Mucosa of stomach (tissue), 1 donor: ENCODE results near the gene NRTN.
"Not testable (repeated sequence)": the region's sequence is repeated elsewhere in the genome, so short reads cannot be mapped to it uniquely, and the experiment has no call there.

ENCODE experiments used
- H3K27me3 ChIP-seq: one replicate; pipeline ENCODE4 v1.7.0; 2013; ENCODE audit warnings: mild to moderate bottlenecking, low read length; ENCODE audit not compliant: control insufficient read depth, insufficient read depth
- H3K36me3 ChIP-seq: one replicate; pipeline ENCODE4 v1.7.0; 2013; ENCODE audit warnings: low read length; ENCODE audit not compliant: control insufficient read depth, insufficient read depth
- H3K4me1 ChIP-seq: one replicate; pipeline ENCODE4 v1.7.0; 2013; ENCODE audit warnings: mild to moderate bottlenecking, low read length; ENCODE audit not compliant: control insufficient read depth, insufficient read depth
- H3K4me3 ChIP-seq: one replicate; pipeline ENCODE4 v1.7.0; 2013; ENCODE audit warnings: low read length
- H3K9ac ChIP-seq: one replicate; pipeline ENCODE4 v1.7.0; 2013; ENCODE audit warnings: mild to moderate bottlenecking, low read length, moderate library complexity
- H3K9me3 ChIP-seq: one replicate; pipeline ENCODE4 v1.7.0; 2013; ENCODE audit warnings: mild to moderate bottlenecking, low read length, moderate library complexity; ENCODE audit not compliant: control insufficient read depth
- donor health status: Pancreatic carcinoma.

The NRTN gene

DNA sequence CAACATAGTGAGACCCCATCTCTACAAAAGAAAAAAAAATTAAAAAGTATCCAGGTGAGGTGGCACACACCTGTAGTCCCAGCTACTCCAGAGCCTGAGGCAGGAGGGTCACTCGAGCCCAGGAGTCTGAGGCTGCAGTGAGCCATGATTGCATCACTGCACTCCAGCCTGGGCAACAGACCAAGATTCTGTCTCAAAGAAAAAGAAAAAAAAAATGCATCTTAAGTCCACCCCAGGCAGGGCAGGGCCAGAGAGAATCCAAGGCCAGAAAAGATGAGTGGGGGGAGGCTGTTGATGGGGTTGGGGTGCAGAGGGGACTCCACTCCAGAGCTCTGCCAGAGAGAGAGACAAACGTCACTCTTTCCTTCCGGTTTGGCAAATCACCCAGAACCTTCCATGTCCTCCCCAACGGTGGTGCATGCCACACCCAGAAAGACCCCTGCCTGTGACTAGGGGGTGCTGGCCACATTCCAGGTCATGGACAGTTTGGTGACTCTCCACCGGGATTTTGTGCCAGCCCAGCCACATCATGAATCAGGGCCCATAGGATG lies 46.0 kb downstream of the NRTN start:
- peak overlapping the region; percentile 86 for H3K9ac ChIP-seq
- H3K36me3 ChIP-seq: no peaks in the 10 kb centered on the region
- no peaks in the 10 kb centered on the region for H3K9me3 ChIP-seq
- peaks cover 3% of the 10 kb centered on the region for H3K4me1 ChIP-seq
- peak overlapping the region; percentile 78 for H3K4me3 ChIP-seq
- H3K27me3 ChIP-seq: no peaks in the 10 kb centered on the region

DNA sequence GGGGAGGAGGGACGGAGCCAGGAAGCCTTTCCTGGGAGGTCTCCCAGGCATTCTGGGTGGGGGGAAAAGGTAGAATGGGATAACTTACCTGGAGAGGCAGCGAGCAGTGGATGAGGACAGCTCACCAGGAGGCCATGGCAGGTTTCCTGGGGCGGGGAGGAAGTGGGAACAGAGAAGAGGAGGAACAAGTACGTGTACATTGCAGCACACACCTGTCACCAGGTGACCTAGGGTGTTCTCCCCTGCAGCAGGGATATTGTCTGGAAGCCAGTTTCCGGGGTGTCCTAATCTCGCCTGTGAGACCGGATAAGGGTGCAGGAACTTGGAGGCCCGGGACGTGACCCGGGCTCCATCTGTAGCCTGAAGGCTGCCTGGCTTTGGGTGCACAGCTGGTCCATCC lies 46.4 kb downstream of the NRTN start, which contains the start of gene FUT3:
FUT3 (minus strand) TSS at position 148 of the 400 bp plus-strand sequence.
- H3K9me3 ChIP-seq: no peaks in the 10 kb centered on the region
- peaks cover 3% of the 10 kb centered on the region for H3K4me1 ChIP-seq
- H3K4me3 ChIP-seq: peak within 1 kb of the TSS; percentile 78
- H3K9ac ChIP-seq: peak within 1 kb of the TSS; percentile 86
- H3K27me3 ChIP-seq: no peaks in the 10 kb centered on the region
- no peaks in the 10 kb centered on the region for H3K36me3 ChIP-seq

DNA sequence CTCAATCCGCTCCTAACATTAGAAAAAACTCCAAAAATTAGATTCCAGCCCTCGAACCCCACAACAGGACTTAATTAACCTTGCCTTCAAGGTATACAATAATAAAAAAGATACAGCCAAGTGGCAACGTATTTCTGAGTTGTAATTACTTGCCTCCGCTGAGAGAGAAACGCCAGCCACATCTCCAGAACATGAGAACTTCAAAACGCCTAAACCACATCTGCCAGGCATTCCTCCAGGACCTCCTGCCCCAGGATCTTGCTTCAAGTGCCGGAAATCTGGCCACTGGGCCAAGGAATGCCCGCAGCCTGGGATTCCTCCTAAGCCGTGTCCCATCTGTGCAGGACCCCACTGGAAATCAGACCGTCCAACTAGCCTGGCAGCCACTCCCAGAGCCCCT lies 49.3 kb downstream of the NRTN start:
- H3K9ac ChIP-seq, H3K4me3 ChIP-seq, H3K4me1 ChIP-seq, H3K9me3 ChIP-seq, H3K36me3 ChIP-seq, H3K27me3 ChIP-seq: not testable (repeated sequence)

DNA sequence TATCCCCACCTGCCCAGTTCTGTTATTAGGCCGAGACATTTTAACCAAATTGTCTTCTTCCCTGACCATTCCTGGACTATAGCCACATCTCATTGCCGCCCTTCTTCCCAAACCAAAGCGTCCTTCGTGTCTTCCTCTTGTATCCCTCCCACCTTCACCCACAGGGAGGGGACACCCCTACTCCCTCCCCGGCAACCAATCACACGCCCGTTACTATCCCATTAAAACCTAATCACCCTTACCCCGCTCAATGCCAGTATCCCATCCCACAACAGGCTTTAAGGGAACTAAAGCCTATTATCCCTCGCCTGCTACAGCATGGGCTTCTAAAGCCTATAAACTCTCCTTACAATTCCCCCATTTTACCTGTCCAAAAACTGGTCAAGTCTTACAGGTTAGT lies 50.3 kb downstream of the NRTN start:
- not testable (repeated sequence) for H3K4me1 ChIP-seq, H3K9me3 ChIP-seq, H3K36me3 ChIP-seq, H3K9ac ChIP-seq, H3K27me3 ChIP-seq, H3K4me3 ChIP-seq

DNA sequence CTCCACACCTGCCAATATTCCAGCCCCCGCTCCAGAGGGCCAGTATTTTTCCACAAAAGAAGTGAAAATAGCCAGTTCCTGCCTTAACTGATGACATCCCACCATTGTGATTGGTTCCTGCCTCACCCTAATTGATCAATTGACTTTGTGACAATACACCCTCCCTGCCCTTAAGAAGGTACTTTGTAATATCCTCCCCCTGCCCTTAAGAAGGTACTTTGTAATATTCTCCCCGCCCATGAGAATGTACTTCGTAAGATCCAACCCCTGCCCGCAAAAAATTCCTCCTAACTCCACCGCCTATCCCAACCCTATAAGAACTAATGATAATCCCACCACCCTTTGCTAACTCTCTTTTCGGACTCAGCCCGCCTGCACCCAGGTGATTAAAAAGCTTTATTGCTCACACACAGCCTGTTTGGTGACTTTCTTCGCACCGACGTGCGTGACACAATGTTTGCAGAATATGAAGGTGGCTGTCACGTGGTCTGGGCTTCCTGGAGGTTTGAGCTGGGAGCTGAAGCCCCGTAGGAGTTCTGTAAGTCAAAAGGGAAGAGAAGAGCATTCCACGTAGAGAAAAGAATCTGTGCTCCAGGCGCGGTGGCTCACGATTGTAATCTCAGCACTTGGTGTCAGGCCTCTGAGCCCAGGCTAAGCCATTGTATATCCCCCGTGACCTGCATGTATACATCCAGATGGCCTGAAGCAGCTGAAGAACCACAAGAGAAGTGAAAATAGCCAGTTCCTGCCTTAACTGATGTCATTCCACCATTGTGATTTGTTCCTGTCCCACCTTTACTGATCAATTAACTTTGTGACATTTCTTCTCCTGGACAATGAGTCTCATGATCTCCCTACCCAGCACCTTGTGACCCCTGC lies 52.6 kb downstream of the NRTN start:
- Histone ChIP-seq H3K4me3 (no peak overlapping the region), H3K4me1 (no peaks in the 10 kb centered on the region)

DNA sequence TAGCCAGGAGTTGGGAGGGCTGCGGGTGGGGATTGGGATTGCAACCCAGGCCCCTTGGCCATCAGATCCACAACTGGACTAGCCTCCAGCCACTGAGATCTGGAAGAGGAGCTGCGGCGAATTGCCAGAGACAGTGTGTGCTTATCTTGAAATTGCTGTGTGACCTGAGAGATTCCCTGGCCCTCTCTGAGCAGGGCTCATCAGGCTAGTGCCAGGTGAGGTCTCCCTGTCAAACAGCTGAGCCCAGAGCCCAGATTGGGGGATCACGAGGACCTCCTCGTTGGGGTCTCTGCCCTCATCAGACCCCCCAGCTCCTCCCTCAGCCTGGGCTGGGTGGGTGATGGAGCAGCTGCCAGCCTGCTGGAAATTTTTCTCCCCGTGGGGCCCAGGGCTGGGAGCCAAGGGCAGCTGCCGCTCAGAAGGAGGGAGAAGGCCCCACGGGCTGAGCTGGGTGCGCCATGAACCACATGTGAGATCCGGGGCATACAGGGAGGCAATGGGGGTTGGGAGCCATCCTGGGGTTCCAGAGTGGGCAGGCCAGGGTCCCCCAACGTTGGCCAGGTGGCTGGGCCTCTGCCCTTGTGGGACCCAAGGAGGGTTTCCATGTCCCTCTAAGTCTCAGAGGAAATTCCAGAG lies 58.3 kb downstream of the NRTN start:
- Histone ChIP-seq H3K4me1 (no peaks in the 10 kb centered on the region), H3K36me3 (no peaks in the 10 kb centered on the region), H3K9ac (no peak overlapping the region), H3K4me3 (no peak overlapping the region), H3K27me3 (no peaks in the 10 kb centered on the region), H3K9me3 (no peaks in the 10 kb centered on the region)

More for the DNA sequence above, 52.6 kb downstream of the NRTN start:
- H3K36me3 ChIP-seq: no peaks in the 10 kb centered on the region
- H3K27me3 ChIP-seq: no peaks in the 10 kb centered on the region
- H3K9ac ChIP-seq: no peak overlapping the region
- H3K9me3 ChIP-seq: no peaks in the 10 kb centered on the region

DNA sequence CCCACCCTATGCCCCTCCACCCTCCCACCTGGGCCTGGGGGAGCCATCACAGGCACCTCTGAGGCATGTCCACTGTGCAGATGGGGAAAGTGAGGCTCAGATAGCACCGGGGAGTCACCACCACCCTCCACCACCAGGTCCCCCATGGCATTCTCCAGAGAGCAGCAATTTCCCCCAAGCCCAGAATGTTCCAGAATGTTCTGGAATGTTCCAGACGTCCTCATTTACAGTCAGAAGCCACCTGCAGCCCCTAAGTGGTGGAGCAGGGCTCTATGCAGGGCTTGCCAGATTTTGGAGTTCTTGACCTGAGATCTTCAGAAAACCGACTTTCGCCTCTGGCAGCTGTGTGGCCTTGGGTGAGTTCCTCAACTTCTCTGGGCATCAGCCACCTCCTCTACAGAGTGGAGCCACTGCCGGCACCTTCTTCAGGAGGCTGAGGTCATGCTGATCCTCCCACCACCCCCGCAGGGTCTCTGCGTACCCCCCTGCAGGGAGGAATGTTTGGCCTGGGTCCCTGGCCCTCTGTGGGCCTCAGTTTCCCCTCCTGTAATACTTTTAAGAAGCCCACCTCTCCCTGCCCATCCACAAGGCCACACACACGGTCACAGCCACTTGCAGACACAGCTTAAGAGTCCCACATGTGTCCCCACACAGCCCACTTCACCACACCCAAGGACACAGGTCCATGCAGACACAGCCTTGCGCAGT lies 59.3 kb downstream of the NRTN start:
- no peaks in the 10 kb centered on the region for H3K4me1 ChIP-seq
- H3K27me3 ChIP-seq: no peaks in the 10 kb centered on the region
- H3K36me3 ChIP-seq: no peaks in the 10 kb centered on the region
- H3K9ac ChIP-seq: no peak overlapping the region
- no peaks in the 10 kb centered on the region for H3K9me3 ChIP-seq
- H3K4me3 ChIP-seq: no peak overlapping the region

DNA sequence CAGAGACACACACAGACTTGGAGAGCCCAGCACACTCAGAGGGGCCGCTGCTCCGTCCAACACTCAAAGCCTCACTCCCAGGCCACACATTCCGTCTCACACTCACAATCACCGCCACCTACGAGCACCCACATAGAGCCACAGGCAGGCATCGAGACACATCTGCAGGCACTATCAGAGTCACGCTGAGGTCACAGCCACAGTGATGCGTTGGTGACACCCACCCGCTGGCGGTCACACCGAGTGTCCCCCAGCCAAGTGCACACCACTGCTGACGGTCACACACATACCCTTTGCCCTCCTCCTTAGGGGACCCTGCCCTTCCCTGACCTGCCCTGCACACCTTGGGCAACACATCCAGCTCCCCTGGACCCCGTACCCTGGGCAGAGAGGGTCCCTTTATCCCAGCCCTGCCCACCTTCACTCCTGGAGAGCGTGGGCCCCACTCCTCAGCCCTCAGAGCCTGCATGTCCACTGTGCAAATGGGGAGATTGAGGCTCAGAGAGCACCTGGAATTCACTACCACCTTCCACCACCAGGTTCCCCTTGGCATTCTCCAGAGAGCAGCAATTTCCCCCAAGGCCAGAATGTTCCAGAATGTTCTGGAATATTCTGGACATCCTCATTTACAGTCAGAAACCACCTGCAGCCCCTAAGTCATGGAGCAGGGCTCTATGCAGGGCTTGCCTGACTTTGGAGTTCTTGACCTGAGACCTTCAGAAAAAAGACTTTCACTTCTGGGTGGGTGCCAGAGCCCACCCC lies 60.0 kb downstream of the NRTN start:
- Histone ChIP-seq H3K9me3 (no peaks in the 10 kb centered on the region), H3K4me1 (no peaks in the 10 kb centered on the region), H3K4me3 (no peak overlapping the region), H3K9ac (no peak overlapping the region), H3K27me3 (no peaks in the 10 kb centered on the region), H3K36me3 (no peaks in the 10 kb centered on the region)

DNA sequence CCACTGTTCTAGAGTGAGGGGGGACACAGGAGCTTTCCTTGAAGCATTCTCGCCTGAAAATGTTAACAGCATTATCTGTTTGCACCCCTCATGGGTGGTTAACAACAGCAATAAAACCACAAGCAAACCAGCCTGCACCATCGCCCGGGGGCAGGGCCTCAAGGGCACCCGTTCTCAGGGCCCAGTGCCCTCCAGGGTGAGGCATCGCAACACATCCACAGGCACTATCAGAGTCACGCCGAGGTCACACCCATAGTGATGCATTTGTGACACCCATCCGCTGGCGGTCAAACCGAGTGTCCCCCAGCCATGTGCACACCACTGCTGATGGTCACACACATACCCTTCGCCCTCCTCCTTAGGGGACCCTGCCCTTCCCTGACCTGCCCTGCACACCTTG lies 60.9 kb downstream of the NRTN start:
- Histone ChIP-seq H3K4me3 (no peak overlapping the region), H3K27me3 (no peaks in the 10 kb centered on the region), H3K9ac (no peak overlapping the region), H3K9me3 (no peaks in the 10 kb centered on the region), H3K36me3 (no peaks in the 10 kb centered on the region), H3K4me1 (no peaks in the 10 kb centered on the region)

DNA sequence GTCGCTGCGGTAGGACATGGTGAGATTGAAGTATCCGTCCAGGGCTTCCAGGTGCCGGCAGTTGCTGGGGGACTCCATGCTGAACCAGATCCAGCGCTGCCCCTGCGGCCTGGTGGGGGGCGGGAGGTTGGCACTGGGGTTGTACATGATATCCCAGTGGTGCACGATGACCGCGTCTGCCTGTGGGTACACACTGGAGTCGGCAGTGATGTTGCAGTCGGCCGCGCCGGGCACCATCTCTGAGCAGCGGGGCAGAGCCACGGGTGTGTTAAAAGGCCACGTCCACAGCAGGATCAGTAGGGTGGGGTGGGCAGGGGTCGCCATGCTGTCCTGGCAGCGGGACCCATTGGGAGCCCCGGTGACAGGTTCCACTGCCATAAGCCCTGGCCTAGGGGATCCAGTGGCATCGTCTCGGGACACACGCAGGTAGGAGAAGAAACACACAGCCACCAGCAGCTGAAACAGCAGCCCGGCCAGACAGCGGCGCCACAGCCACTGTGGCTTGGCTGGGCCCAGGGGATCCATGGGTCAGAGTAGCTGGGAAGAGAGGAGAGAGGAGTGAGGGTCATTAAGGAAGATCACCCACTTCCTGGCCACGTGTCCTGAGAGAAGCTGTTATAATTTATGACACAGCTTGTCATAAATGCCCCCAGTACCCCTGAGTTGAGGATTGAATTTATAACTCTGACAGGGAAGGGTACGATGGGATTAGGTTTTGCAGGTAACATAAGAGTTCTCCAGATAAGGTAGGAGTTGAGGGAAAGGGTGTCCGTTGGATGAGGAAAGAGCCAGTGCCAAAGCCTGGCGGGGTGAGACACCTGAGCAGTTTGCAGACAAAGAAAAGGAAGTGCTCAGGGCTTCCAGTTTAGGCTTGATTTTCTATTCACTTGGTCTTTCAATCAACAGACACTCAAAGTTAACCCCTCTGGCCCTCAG lies 62.6 kb downstream of the NRTN start:
- Histone ChIP-seq H3K4me3 (no peak overlapping the region), H3K4me1 (no peaks in the 10 kb centered on the region), H3K27me3 (no peaks in the 10 kb centered on the region), H3K36me3 (no peaks in the 10 kb centered on the region), H3K9ac (no peak overlapping the region), H3K9me3 (no peaks in the 10 kb centered on the region)

DNA sequence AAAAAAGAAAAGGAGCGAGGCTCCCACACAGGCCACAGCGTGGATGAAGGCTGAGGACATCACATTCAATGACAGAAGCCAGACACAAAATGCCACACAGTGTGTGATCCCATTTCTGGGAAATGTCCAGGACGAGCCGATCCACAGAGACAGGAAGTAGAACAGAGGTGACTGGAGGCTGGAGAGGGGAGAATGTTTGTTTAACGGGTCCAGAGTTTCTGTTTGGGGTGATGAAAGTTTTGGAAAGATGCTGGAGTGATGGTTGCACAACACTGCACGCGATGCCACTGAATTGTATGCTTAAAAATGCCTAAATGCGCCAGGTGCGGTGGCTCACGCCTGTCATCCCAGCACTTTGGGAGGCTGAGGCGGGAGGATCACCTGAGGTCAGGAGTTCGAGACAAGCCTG lies 66.1 kb downstream of the NRTN start:
- no peak overlapping the region for H3K9ac ChIP-seq

More for the DNA sequence above, 66.1 kb downstream of the NRTN start:
- no peaks in the 10 kb centered on the region for H3K9me3 ChIP-seq
- H3K4me3 ChIP-seq: no peak overlapping the region
- peaks cover under 1% of the 10 kb centered on the region for H3K27me3 ChIP-seq
- no peaks in the 10 kb centered on the region for H3K36me3 ChIP-seq
- no peaks in the 10 kb centered on the region for H3K4me1 ChIP-seq
